Heart left ventricle (tissue), 16 donors: Measurements from ENCODE around the gene FAXDC2. TPM values are rescaled to one million over a fixed set of nuclear protein-coding genes. Genes with fewer than 3 reads are reported as not detected.

Experiments
- ATAC-seq, 4 donors: fragments of 200-7000 bp; cut with Tn5 transposase; one replicate each; pipeline ENCODE4 v1.9.1; 2020 to 2022; ENCODE audit warnings: moderate library complexity in 4 of 4, mild to moderate bottlenecking in 3 of 4, moderate number of reproducible peaks in 1 of 4
- DNase-seq, 5 donors: peaks; one replicate each; pipeline ENCODE4 v3.0.0-alpha.2; 2020
- H3K27ac ChIP-seq, 12 donors: fragments of 200-600 bp; sonication (generic) in 4 of 12; one replicate each; pipeline versions ENCODE4 v1.5.0 to v1.8.0; 2016 to 2022; ENCODE audit warnings: mild to moderate bottlenecking in 2 of 12
- H3K27me3 ChIP-seq, 9 donors: fragments of 200-600 bp; sonication (generic) in 2 of 9; one replicate each; pipeline versions ENCODE4 v1.5.1 to v1.8.0; 2016 to 2022; ENCODE audit warnings: mild to moderate bottlenecking in 3 of 9
- H3K36me3 ChIP-seq, 9 donors: fragments of 200-600 bp; sonication (generic) in 2 of 9; one replicate each; pipeline versions ENCODE4 v1.5.0 to v1.8.0; 2018 to 2022; ENCODE audit warnings: mild to moderate bottlenecking in 2 of 9
- H3K4me1 ChIP-seq, 12 donors: fragments of 200-600 bp; sonication (generic) in 4 of 12; one replicate each; pipeline versions ENCODE4 v1.5.0 to v1.8.0; 2016 to 2022; ENCODE audit warnings: mild to moderate bottlenecking in 3 of 12
- H3K4me3 ChIP-seq, 12 donors: fragments of 200-600 bp; sonication (generic) in 4 of 12; one replicate each; pipeline versions ENCODE4 v1.5.0 to v1.8.0; 2017 to 2022; ENCODE audit warnings: mild to moderate bottlenecking in 9 of 12, moderate library complexity in 4 of 12
- H3K9me3 ChIP-seq, 12 donors: fragments of 200-600 bp; sonication (generic) in 4 of 12; one replicate each; pipeline versions ENCODE4 v1.5.0 to v1.8.0; 2016 to 2022; ENCODE audit warnings: mild to moderate bottlenecking in 1 of 12
- CTCF ChIP-seq, 12 donors: fragments of 200-600 bp; sonication (generic) in 4 of 12; IDR thresholded peaks; one replicate each; pipeline versions ENCODE4 v1.5.0 to v1.8.0; 2018 to 2022; ENCODE audit warnings: antibody characterized with exemption in 12 of 12, mild to moderate bottlenecking in 5 of 12
- POLR2A ChIP-seq, 2 donors: fragments of 450-650 bp; IDR thresholded peaks; one replicate each; pipeline ENCODE4 v1.6.1; 2017; ENCODE audit warnings: antibody characterized with exemption in 2 of 2, mild to moderate bottlenecking in 2 of 2, moderate library complexity in 2 of 2
- WGBS, 4 donors: extraction: QIAGEN DNeasy Blood & Tissue Kit in 2 of 4; methylation state at CpG; one replicate each; pipeline versions ENCODE4 v1.1.5 to v1.1.7; 2013 to 2018; 5-methylcytosine and 5-hydroxymethylcytosine counted together
- intact Hi-C, 10 donors: fragments of 100-400 bp; cut with DNase I; formaldehyde crosslinking; loops; one replicate each; pipeline versions ENCODE4 v1.11.1 to v1.14.2; 2022
- long read RNA-seq, 3 donors: library from polyadenylated mRNA; unstranded; transcript quantifications; one replicate each; pipeline ENCODE4 v2.0.0, GENCODE V29; 2020 to 2021
- polyA plus RNA-seq, 2 donors: library from polyadenylated mRNA; stranded (reverse); fragments of 200-250 nt; gene quantifications; one replicate each; pipeline ENCODE4 v1.2.3, GENCODE V29; 2013
- total RNA-seq, 9 donors: library from RNA; depleted of rRNA in 2 of 9; stranded (reverse); fragments of >200 nt in 2 of 9; fragmentation: NEBNext Ultra II Directional in 3 of 9; extraction: Animal tissue kit (Norgen Biotek cat#: 25700) in 3 of 9; gene quantifications; one replicate each; pipeline versions ENCODE4 v1.1.0 to v1.2.4, GENCODE V29; 2016 to 2023
- donor health status: ischemic (EF 13 %, LVEDD 7.1; RV severe dilation, severe dysfunction).
- donor health status: healthy with polysubstance abuse.
- donor health status: DM: no; HTN: yes; CAD: no.
- donor health status: DM: no; HTN: no; CAD: no.
- donor health status: ischemic (EF 25% LVEDD 6.9; RV normal size, moderate dysfunction).
- donor health status: ischemic (EF 25% LVEDD 5.7; RV mildly dilated, moderate dysfunction).
- donor health status: healthy.
- donor health status: DM: yes; HTN: yes; CAD: no.
- donor health status: ischemic (EF 35%, LVEDD 5.7; RV mildly dilated, moderate dysfunction).
- donor health status: nonischemic (EF 11% LVEDD 7.7; RV severe dilation, severe dysfunction).
- donor health status: DM: yes; HTN: yes; CAD: no.
- donor health status: PGD.
- donor health status: ischemic (EF 29% LVEDD 5.4; RV normal size, mild dysfunction).
- donor health status: nonischemic (EF 23%, LVEDD 6.1; RV moderate dilation, normal function).

FAXDC2 gene, protein sequence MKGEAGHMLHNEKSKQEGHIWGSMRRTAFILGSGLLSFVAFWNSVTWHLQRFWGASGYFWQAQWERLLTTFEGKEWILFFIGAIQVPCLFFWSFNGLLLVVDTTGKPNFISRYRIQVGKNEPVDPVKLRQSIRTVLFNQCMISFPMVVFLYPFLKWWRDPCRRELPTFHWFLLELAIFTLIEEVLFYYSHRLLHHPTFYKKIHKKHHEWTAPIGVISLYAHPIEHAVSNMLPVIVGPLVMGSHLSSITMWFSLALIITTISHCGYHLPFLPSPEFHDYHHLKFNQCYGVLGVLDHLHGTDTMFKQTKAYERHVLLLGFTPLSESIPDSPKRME
- total RNA-seq (10 to 100 TPM in 7 of 9 donors, 1 to 10 TPM in 2; 7.9 to 39.5 (median 22.2) TPM), polyA plus RNA-seq (10 to 100 TPM in 1 of 2 donors, 1 to 10 TPM in 1; 5.3 to 15.4 TPM)
- long read RNA-seq, donor 1, partial matches to known transcripts, result 5 of 10 reads
- long read RNA-seq, donor 1, other reads (novel, unspliced or antisense), result 3 of 10 reads
- long read RNA-seq, donor 2, transcript FAXDC2-201 (9 exons, 3,251 nt), result major isoform, 6 of 25 reads
- long read RNA-seq, donor 2, partial matches to known transcripts, result 5 of 25 reads
- long read RNA-seq, donor 2, other reads (novel, unspliced or antisense), result 12 of 25 reads
- long read RNA-seq, donor 3, partial matches to known transcripts, result 0 of 5 reads
- long read RNA-seq, donor 3, other reads (novel, unspliced or antisense), result 2 of 5 reads

- peak; percentile 98 to 99 (median 98) for ATAC-seq
These were observed at the start of gene FAXDC2 for GRCh38 chr5:154850255-154851062. Gene FAXDC2 (minus strand): TSS chr5:154850603. CDS start chr5:154838178, 12,425 bp downstream.

GRCh38 chr5:154900066-154900465, 49.7 kb upstream of the FAXDC2 start:
- H3K4me1 ChIP-seq, result no peaks in the 10 kb centered on the region
- WGBS, 4 donors, result 91 to 97% (median 96%) methylated on average over 1 of the region's 1 CpG
- H3K27ac ChIP-seq, result no peak overlapping the region
- no peak overlapping the region for H3K4me3 ChIP-seq
- intact Hi-C loops, result no loop called here
- ATAC-seq, result no peak
- H3K27me3 ChIP-seq, result no peaks in the 10 kb centered on the region
- no peaks in the 10 kb centered on the region for H3K9me3 ChIP-seq
- DNase-seq, result no peak
- TF ChIP-seq CTCF (IDR thresholded peaks at IDR 0.05), result no peak
- peaks cover 0 to 100% (median 100%) of the 10 kb centered on the region in 9 donors for H3K36me3 ChIP-seq

More at GRCh38 chr5:154850255-154851062, at the start of gene FAXDC2:
- peak within 1 kb of the TSS; percentile 35 to 79 (median 62) for H3K4me3 ChIP-seq
- H3K9me3 ChIP-seq, result no peaks in the 10 kb centered on the region
- H3K36me3 ChIP-seq, result no peaks in the 10 kb centered on the region
- WGBS, 4 donors, result 1 to 2% (median 2%) methylated on average over 11 of the region's 11 CpGs
- H3K27ac ChIP-seq, result peak within 1 kb of the TSS; percentile 43 to 95 (median 83)
- intact Hi-C loops, result no loop called here
- TF ChIP-seq CTCF (IDR thresholded peaks at IDR 0.05) (no peak), POLR2A (IDR thresholded peaks at IDR 0.05) (peak in 1 of 2 donors; percentile 76)
- peaks cover 0 to 42% (median 25%) of the 10 kb centered on the region in 12 donors for H3K4me1 ChIP-seq
- no peaks in the 10 kb centered on the region for H3K27me3 ChIP-seq
- DNase-seq, result peak; percentile 79 to 89 (median 84)

- TF ChIP-seq POLR2A (IDR thresholded peaks at IDR 0.05) (no peak), CTCF (IDR thresholded peaks at IDR 0.05) (no peak)
- Histone ChIP-seq H3K27me3 (no peaks in the 10 kb centered on the region), H3K36me3 (peaks cover 0 to 100% (median 99%) of the 10 kb centered on the region in 9 donors), H3K9me3 (no peaks in the 10 kb centered on the region), H3K4me1 (no peaks in the 10 kb centered on the region), H3K4me3 (no peak overlapping the region), H3K27ac (peak overlapping the region in 1 of 12 donors; percentile 38)
- DNase-seq (no peak), ATAC-seq (peak in 1 of 4 donors; percentile 42)
- 87 to 94% (median 92%) methylated on average over 9 of the region's 9 CpGs for WGBS, 4 donors
- intact Hi-C loops, result loop anchor here in 1 of 10 donors (10.0 kb wide), 1 partner anchor 84 kb away; no protein-coding TSS in a partner anchor
These were observed 48.9 kb upstream of the FAXDC2 start for GRCh38 chr5:154899151-154899816.
